ENCODE measurements around the gene ENG. TPM values are rescaled to one million over a fixed set of nuclear protein-coding genes. Genes with fewer than 3 reads are reported as not detected.
"Not testable (repeated sequence)": the region's sequence is repeated elsewhere in the genome, so short reads cannot be mapped to it uniquely, and the experiment has no call there.

ENG gene
- total RNA-seq, 6 experiments from 2014 or later: 27.4 to 90.1 (median 54.1) TPM

DNA sequence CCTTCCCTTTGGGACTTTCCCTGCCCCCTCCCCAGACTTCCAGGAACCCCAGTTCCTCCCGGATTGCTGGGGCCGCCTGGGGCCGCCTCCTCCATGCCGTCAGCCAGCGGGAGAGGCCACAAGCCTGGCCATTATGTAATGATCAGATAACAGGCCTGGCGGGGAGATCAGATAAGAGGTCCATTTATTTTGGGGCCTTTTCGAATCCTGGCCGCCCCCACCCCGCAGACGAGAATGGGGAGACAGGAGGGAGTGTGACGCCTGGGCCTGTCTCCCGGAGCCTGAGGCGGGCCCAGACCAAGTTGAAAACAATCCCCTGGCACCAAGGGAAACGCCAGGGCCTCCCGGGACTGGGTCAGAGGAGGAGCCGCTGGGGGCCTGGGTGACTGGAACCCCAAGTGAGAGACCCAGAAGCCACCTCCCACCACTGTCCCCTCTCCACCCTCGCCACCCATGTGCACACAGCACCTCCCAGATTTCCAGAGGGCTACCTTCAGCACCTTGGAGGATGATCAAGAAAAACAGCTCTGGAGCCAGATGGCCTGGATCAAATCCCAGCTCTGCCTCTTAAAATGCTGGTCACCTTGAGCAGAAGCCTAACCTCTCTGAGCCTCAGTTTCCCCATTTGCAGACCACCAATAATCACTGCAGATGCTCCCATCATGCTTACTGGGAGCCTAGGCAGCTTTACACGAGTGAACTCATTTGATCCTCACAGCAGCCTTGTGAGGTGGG, 7.8 kb downstream of the ENG start:
- TF ChIP-seq, protein P1, sequence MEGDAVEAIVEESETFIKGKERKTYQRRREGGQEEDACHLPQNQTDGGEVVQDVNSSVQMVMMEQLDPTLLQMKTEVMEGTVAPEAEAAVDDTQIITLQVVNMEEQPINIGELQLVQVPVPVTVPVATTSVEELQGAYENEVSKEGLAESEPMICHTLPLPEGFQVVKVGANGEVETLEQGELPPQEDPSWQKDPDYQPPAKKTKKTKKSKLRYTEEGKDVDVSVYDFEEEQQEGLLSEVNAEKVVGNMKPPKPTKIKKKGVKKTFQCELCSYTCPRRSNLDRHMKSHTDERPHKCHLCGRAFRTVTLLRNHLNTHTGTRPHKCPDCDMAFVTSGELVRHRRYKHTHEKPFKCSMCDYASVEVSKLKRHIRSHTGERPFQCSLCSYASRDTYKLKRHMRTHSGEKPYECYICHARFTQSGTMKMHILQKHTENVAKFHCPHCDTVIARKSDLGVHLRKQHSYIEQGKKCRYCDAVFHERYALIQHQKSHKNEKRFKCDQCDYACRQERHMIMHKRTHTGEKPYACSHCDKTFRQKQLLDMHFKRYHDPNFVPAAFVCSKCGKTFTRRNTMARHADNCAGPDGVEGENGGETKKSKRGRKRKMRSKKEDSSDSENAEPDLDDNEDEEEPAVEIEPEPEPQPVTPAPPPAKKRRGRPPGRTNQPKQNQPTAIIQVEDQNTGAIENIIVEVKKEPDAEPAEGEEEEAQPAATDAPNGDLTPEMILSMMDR (IDR thresholded peaks at IDR 0.05): no peak
- TF ChIP-seq POLR2A (IDR thresholded peaks at IDR 0.05): no peak
- no peaks in the 10 kb centered on the region for H3K27me3 ChIP-seq
- no peaks in the 10 kb centered on the region for H3K36me3 ChIP-seq
- ATAC-seq: peak; percentile 3 to 29 (median 26)
- H3K4me3 ChIP-seq: peak overlapping the region in 1 of 3 donors; percentile 6
- 40% methylated on average over 7 of the region's 18 CpGs for WGBS (ENCODE audit: insufficient coverage, low coverage, low lambda C conversion rate, missing lambda C conversion rate)
- no peaks in the 10 kb centered on the region for H3K9me3 ChIP-seq
- DNase-seq: no peak
- intact Hi-C loops (cut with DNase I): no loop called here
- peak overlapping the region in 2 of 3 donors; percentile 33 to 48 for H3K27ac ChIP-seq
- peaks cover 0 to 2% (median 0%) of the 10 kb centered on the region in 4 donors for H3K4me1 ChIP-seq

DNA sequence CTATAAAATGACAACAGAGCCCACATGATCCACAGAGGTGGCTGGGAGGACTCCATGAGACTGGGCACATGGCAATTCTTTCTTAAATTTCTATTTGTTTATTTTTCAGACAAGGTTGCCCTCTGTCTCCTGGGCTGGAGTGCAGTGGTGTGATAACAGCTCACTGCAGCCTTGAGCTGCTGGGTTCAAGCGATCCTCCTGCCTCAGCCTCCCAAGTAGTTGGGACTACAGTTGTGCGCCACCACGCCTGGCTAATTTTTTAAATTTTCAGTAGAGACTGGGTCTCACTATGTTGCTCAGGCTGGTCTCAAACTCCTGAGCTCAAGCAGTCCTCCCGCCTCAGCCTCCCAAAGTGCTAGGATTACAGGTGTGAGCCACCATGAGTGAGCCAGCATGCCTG, 8.8 kb downstream of the ENG start:
- H3K4me3 ChIP-seq; intact Hi-C loops (cut with DNase I); H3K4me1 ChIP-seq; H3K36me3 ChIP-seq; H3K27me3 ChIP-seq; H3K9me3 ChIP-seq; ATAC-seq; DNase-seq: not testable (repeated sequence)
- peak overlapping the region in 1 of 3 donors; percentile 48 for H3K27ac ChIP-seq
- 100% methylated on average over 1 of the region's 4 CpGs for WGBS (ENCODE audit: insufficient coverage, low coverage, low lambda C conversion rate, missing lambda C conversion rate)

DNA sequence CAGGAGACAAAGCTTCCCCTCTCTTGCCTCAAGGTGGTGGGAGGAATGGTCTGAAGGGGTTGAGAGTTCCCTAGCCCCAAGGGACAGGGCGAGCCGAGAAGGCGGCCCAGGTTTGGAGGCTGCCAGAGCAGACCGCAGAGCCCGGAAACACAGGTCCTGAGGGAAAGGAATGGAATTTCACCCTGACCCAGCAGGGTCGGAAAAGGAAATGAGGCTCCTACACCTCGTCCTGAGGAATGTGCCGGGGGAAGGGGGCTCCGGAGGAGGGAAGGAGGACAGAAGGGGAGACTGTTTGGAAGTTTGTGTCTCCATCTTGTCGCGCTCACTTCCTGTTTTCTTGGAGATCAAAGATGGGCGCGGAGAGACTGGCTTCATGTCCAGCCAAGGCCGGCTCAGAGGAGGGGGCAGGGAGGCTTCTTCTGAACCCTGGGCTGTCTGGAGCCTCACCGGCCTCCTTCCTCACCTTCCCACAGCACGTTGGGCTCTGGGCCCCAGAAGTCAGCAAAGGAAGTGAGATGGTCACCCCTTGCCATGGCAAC, 9.6 kb downstream of the ENG start:
- TF ChIP-seq POLR2A (IDR thresholded peaks at IDR 0.05): no peak
- TF ChIP-seq, protein P1 (IDR thresholded peaks at IDR 0.05): no peak
- Histone ChIP-seq H3K9me3 (no peaks in the 10 kb centered on the region), H3K4me1 (peaks cover 0 to 9% (median 3%) of the 10 kb centered on the region in 4 donors), H3K27ac (peak overlapping the region in 2 of 3 donors; percentile 7 to 48), H3K36me3 (no peaks in the 10 kb centered on the region), H3K4me3 (no peak overlapping the region), H3K27me3 (no peaks in the 10 kb centered on the region)
- WGBS (ENCODE audit: insufficient coverage, low coverage, low lambda C conversion rate, missing lambda C conversion rate): 77% methylated on average over 5 of the region's 16 CpGs
- DNase-seq (peak in 1 of 3 donors; percentile 52), ATAC-seq (peak; percentile 42 to 77 (median 59))
- intact Hi-C loops (cut with DNase I): no loop called here

DNA sequence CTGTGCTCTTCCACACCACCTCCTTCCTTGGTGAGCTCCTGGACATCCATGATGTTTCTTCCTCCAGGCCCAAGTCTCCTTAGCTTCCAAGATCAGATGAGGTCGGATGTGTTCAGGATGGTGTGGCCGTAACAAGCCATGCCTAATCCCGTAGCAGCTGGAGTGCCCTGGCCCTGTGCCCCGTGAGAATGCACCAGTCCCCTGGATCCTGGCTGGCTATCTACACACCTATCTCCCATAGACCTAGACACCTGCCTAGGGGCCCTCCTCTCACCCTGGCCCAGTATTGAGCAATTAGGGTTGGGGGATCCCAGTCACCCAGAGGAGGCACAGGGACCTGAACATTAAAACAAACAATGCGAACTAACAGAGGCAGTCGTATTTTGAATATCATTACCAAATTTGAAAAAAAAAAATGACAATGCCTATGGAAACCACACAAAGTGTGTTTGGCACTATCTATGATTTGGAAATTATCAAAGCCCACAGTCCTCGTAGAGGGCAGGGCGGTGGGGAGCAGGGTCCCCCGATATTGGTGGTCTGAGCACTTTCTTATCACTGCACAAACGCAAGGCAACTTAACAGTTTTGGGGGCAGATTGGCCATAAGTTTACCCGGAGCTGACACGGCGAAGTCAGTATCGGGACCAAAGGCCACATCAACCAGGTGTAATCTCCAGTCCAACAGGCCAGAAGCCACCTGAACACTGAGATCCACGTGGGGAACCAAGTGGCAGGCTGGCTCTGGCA, 13.2 kb downstream of the ENG start:
- Histone ChIP-seq H3K4me1 (peaks cover 0 to 30% (median 16%) of the 10 kb centered on the region in 4 donors), H3K36me3 (no peaks in the 10 kb centered on the region), H3K27ac (no peak overlapping the region), H3K4me3 (no peak overlapping the region), H3K9me3 (no peaks in the 10 kb centered on the region), H3K27me3 (no peaks in the 10 kb centered on the region)
- intact Hi-C loops (cut with DNase I): no loop called here
- WGBS (ENCODE audit: insufficient coverage, low coverage, low lambda C conversion rate, missing lambda C conversion rate): 51% methylated on average over 14 of the region's 15 CpGs
- ATAC-seq (no peak), DNase-seq (no peak)
- TF ChIP-seq, protein P1 (IDR thresholded peaks at IDR 0.05): no peak
- TF ChIP-seq POLR2A (IDR thresholded peaks at IDR 0.05): no peak
